MCF 10A (cell line): Measurements from ENCODE around the gene MLLT3. TPM values are rescaled to one million over a fixed set of nuclear protein-coding genes. Genes with fewer than 3 reads are reported as not detected.

ENCODE experiments used
- BruUV-seq: library from RNA; stranded (reverse); fragments of 400-500 nt; replicated peaks from 2 replicates; lab custom pipeline; 2021; lab: Mats Ljungman, UMichigan
- CTCF ChIA-PET: fragments of 300-600 bp; sonication (Branson Sonifier 250); formaldehyde crosslinking; extraction: SDS; loops from one replicate; lab custom pipeline; 2021; ENCODE audit warnings: antibody characterized with exemption, inconsistent platforms; lab: Yijun Ruan, JAX
- POLR2A ChIA-PET: fragments of 300-600, 350-650 bp; sonication (Branson Sonifier 250); formaldehyde crosslinking; extraction: SDS; loops from one replicate; lab custom pipeline; 2020; ENCODE audit warnings: antibody characterized with exemption, inconsistent platforms; lab: Yijun Ruan, JAX
- DNase-seq: peaks from one replicate; pipeline ENCODE4 v3.0.0-alpha.2; 2018; ENCODE audit not compliant: unreplicated experiment
- H3K27ac Mint-ChIP-seq: one replicate; pipeline ENCODE4 v1.8.0; 2022; ENCODE audit warnings: mild to moderate bottlenecking, low read depth, mixed read lengths; ENCODE audit not compliant: unreplicated experiment
- H3K27me3 Mint-ChIP-seq: one replicate; pipeline ENCODE4 v1.8.0; 2022; ENCODE audit warnings: mixed read lengths; ENCODE audit not compliant: insufficient read depth, unreplicated experiment
- H3K36me3 Mint-ChIP-seq: one replicate; pipeline ENCODE4 v1.8.0; 2022; ENCODE audit warnings: mild to moderate bottlenecking, moderate library complexity, mixed read lengths; ENCODE audit not compliant: insufficient read depth, unreplicated experiment
- H3K4me1 Mint-ChIP-seq: one replicate; pipeline ENCODE4 v1.8.0; 2022; ENCODE audit warnings: mixed read lengths; ENCODE audit not compliant: insufficient read depth, unreplicated experiment
- H3K4me3 Mint-ChIP-seq: one replicate; pipeline ENCODE4 v1.8.0; 2022; ENCODE audit warnings: mild to moderate bottlenecking, moderate library complexity, mixed read lengths; ENCODE audit not compliant: unreplicated experiment
- H3K9me3 Mint-ChIP-seq: one replicate; pipeline ENCODE4 v1.8.0; 2022; ENCODE audit warnings: mixed read lengths; ENCODE audit not compliant: unreplicated experiment
- intact Hi-C: fragments of 100-400 bp; cut with micrococcal nuclease; formaldehyde crosslinking; loops from 2 replicates; pipeline ENCODE4 v1.14.1; 2022
- total RNA-seq: library from RNA; stranded (reverse); gene quantifications from 2 replicates; pipeline ENCODE4 v1.2.3, GENCODE V29; 2022
- TF ChIP-seq, protein P1 (sequence below): fragments of 200-600 bp; IDR thresholded peaks from one replicate; pipeline ENCODE4 v1.8.0; 2022; ENCODE audit warnings: antibody characterized with exemption, mild to moderate bottlenecking; ENCODE audit not compliant: unreplicated experiment

Gene MLLT3
- total RNA-seq, 1 experiment from 2014 or later: 1.2 TPM

GRCh38 chr9:20352591-20352990 is 269.7 kb downstream of the MLLT3 start:
- Mint-ChIP-seq H3K36me3 (no peaks in the 10 kb centered on the region), H3K4me1 (no peaks in the 10 kb centered on the region), H3K9me3 (no peaks in the 10 kb centered on the region), H3K27ac (no peak overlapping the region), H3K4me3 (no peak overlapping the region), H3K27me3 (no peaks in the 10 kb centered on the region)
- BruUV-seq: no TSS peak
- intact Hi-C loops: no loop called here
- POLR2A ChIA-PET: interaction anchor here (0.6 kb wide), 1 partner anchor 271 kb away, joined by 4 read pairs; no protein-coding TSS in a partner anchor
- TF ChIP-seq, protein P1, sequence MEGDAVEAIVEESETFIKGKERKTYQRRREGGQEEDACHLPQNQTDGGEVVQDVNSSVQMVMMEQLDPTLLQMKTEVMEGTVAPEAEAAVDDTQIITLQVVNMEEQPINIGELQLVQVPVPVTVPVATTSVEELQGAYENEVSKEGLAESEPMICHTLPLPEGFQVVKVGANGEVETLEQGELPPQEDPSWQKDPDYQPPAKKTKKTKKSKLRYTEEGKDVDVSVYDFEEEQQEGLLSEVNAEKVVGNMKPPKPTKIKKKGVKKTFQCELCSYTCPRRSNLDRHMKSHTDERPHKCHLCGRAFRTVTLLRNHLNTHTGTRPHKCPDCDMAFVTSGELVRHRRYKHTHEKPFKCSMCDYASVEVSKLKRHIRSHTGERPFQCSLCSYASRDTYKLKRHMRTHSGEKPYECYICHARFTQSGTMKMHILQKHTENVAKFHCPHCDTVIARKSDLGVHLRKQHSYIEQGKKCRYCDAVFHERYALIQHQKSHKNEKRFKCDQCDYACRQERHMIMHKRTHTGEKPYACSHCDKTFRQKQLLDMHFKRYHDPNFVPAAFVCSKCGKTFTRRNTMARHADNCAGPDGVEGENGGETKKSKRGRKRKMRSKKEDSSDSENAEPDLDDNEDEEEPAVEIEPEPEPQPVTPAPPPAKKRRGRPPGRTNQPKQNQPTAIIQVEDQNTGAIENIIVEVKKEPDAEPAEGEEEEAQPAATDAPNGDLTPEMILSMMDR: no peak
- DNase-seq: no peak
- CTCF ChIA-PET: interaction anchor here (0.6 to 4.4 kb wide), 6 partner anchors 23 to 589 kb away, joined by 3 to 15 read pairs (median 3); no protein-coding TSS in a partner anchor

DNA sequence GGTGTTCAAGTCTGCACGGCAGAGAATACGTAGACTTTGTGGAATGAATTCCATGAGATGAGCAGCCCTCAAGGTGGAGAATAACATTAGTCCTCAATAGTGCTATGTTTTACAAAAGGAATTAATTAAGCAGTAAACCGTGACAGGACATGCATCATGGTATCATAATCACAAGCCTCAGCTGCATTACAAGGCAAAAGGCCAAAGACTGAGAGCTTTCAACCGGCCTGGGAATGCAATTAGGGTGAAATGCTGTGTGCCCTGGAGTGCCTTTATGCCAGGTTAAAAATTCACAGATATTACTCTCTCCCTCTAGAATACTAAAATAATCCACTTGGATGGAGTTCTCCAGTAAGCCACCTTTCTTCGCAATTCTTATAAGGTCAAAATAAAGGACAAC is 270.6 kb downstream of the MLLT3 start:
- POLR2A ChIA-PET: interaction anchor here (0.6 kb wide), 1 partner anchor 272 kb away, joined by 4 read pairs; no protein-coding TSS in a partner anchor
- H3K36me3 Mint-ChIP-seq: no peaks in the 10 kb centered on the region
- no peak overlapping the region for H3K27ac Mint-ChIP-seq
- intact Hi-C loops: no loop called here
- H3K4me3 Mint-ChIP-seq: no peak overlapping the region
- BruUV-seq: no TSS peak
- no peak for DNase-seq
- TF ChIP-seq, protein P1: no peak
- no peaks in the 10 kb centered on the region for H3K9me3 Mint-ChIP-seq
- H3K4me1 Mint-ChIP-seq: no peaks in the 10 kb centered on the region
- CTCF ChIA-PET: interaction anchor here (0.9 to 4.4 kb wide), 2 partner anchors 140 to 405 kb away, joined by 3 to 15 read pairs; no protein-coding TSS in a partner anchor
- no peaks in the 10 kb centered on the region for H3K27me3 Mint-ChIP-seq

GRCh38 chr9:20349568-20349967 is 272.7 kb downstream of the MLLT3 start:
- BruUV-seq: no TSS peak
- no peaks in the 10 kb centered on the region for H3K9me3 Mint-ChIP-seq
- TF ChIP-seq, protein P1: no peak
- H3K4me1 Mint-ChIP-seq: no peaks in the 10 kb centered on the region
- POLR2A ChIA-PET: no interaction called here
- no peak overlapping the region for H3K27ac Mint-ChIP-seq
- H3K27me3 Mint-ChIP-seq: no peaks in the 10 kb centered on the region
- CTCF ChIA-PET: no interaction called here
- no peak for DNase-seq
- no peaks in the 10 kb centered on the region for H3K36me3 Mint-ChIP-seq
- intact Hi-C loops: no loop called here
- no peak overlapping the region for H3K4me3 Mint-ChIP-seq

DNA sequence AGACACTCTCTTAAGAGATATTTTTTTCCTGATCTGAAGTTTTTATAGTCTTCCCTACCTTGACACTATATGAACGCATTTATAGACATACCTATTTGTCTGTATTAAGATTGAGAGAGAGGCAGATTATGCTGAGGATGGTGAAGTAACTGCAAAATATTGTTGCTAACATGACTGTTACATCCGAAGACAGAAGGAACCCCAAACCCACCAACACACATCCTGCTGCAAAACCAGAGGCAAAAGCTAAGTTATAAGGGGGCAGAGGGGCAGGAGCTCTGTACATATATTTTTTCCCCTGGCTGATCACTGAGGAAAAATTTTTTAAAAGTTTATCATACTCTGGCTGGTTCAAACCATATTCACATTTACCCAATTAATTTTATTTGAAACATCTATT is 279.0 kb downstream of the MLLT3 start:
- CTCF ChIA-PET: interaction anchor here (1.3 kb wide), 1 partner anchor 53 kb away, joined by 3 read pairs; no protein-coding TSS in a partner anchor
- TF ChIP-seq, protein P1: no peak
- no peak overlapping the region for H3K4me3 Mint-ChIP-seq
- H3K36me3 Mint-ChIP-seq: no peaks in the 10 kb centered on the region
- no peak for DNase-seq
- POLR2A ChIA-PET: no interaction called here
- no TSS peak for BruUV-seq
- H3K4me1 Mint-ChIP-seq: no peaks in the 10 kb centered on the region
- H3K27ac Mint-ChIP-seq: no peak overlapping the region
- H3K27me3 Mint-ChIP-seq: no peaks in the 10 kb centered on the region
- intact Hi-C loops: no loop called here
- H3K9me3 Mint-ChIP-seq: no peaks in the 10 kb centered on the region
